GM19395 (cell line): ENCODE measurements around the gene PRMT5.
A peak's percentile ranks its signal among the peaks of the same experiment; 100 is the strongest.
"Not testable (repeated sequence)": the region's sequence is repeated elsewhere in the genome, so short reads cannot be mapped to it uniquely, and the experiment has no call there.

Experiments
- ATAC-seq: cut with Tn5 transposase; IDR thresholded peaks from one replicate; pipeline ENCODE4 v1.9.1; 2021; ENCODE audit warnings: mild to moderate bottlenecking, moderate library complexity; ENCODE audit not compliant: unreplicated experiment

PRMT5 gene

GRCh38 chr14:22929104-22929960 lies at the start of gene PRMT5:
TSS of gene PRMT5 (minus strand) at chr14:22929376. CDS start at chr14:22929361, 15 bp downstream.
- ATAC-seq = peak; percentile 96

- ATAC-seq = no peak
Observed at GRCh38 chr14:22978487-22978837, 49.3 kb upstream of the PRMT5 start.

GRCh38 chr14:22977684-22978486 lies 48.7 kb upstream of the PRMT5 start:
- no peak for ATAC-seq

- no peak for ATAC-seq
Observed at GRCh38 chr14:22977434-22977683, 48.2 kb upstream of the PRMT5 start.

- ATAC-seq = no peak
Observed at GRCh38 chr14:22976620-22977433, 47.7 kb upstream of the PRMT5 start.

GRCh38 chr14:22974530-22975313 lies 45.5 kb upstream of the PRMT5 start:
- ATAC-seq = no peak

- no peak for ATAC-seq
Observed at GRCh38 chr14:22973217-22974032, 44.2 kb upstream of the PRMT5 start.

- no peak for ATAC-seq
Observed at GRCh38 chr14:22972313-22972930, 43.2 kb upstream of the PRMT5 start.

- ATAC-seq = no peak
Observed at GRCh38 chr14:22971152-22971551, 42.0 kb upstream of the PRMT5 start.

- no peak for ATAC-seq
Observed at GRCh38 chr14:22966783-22967269, 37.6 kb upstream of the PRMT5 start.

- not testable (repeated sequence) for ATAC-seq
Observed at GRCh38 chr14:22965916-22966782, 37.0 kb upstream of the PRMT5 start.

GRCh38 chr14:22962061-22962676 lies 33.0 kb upstream of the PRMT5 start:
- no peak for ATAC-seq

GRCh38 chr14:22955702-22956569 lies 26.8 kb upstream of the PRMT5 start:
- no peak for ATAC-seq

GRCh38 chr14:22952418-22952817 lies 23.2 kb upstream of the PRMT5 start:
- ATAC-seq = no peak

GRCh38 chr14:22951795-22952194 lies 22.6 kb upstream of the PRMT5 start:
- ATAC-seq = not testable (repeated sequence)

GRCh38 chr14:22945642-22946041 lies 16.5 kb upstream of the PRMT5 start:
- no peak for ATAC-seq

- no peak for ATAC-seq
Observed at GRCh38 chr14:22939684-22940083, 10.5 kb upstream of the PRMT5 start.
